DOHH2 (cell line): Measurements from ENCODE around the gene NRL.
"Not testable (repeated sequence)": the region's sequence is repeated elsewhere in the genome, so short reads cannot be mapped to it uniquely, and the experiment has no call there.

ENCODE experiments used
- CTCF ChIP-seq: fragments of 200-600 bp; sonication (generic); IDR thresholded peaks from one replicate; pipeline ENCODE4 v1.5.1; 2014; ENCODE audit warnings: antibody characterized with exemption, mild to moderate bottlenecking, low read depth, low read length; ENCODE audit not compliant: poor library complexity, severe bottlenecking
- EZH2phosphoT487 ChIP-seq: fragments of 200-600 bp; sonication (generic); IDR thresholded peaks from 2 replicates; pipeline ENCODE4 v1.6.1; 2017; ENCODE audit warnings: borderline replicate concordance, mild to moderate bottlenecking, antibody characterized with exemption, low read length, moderate library complexity, mixed read lengths

GRCh38 chr14:24049002-24049401 lies 65.7 kb downstream of the NRL start:
- TF ChIP-seq CTCF, EZH2phosphoT487: not testable (repeated sequence)
